Gastroesophageal sphincter (tissue), 4 donors: ENCODE measurements around the gene KATNA1. TPM values are rescaled to one million over a fixed set of nuclear protein-coding genes. Genes with fewer than 3 reads are reported as not detected.

ENCODE experiments used
- ATAC-seq: fragments of 150-250 bp; one replicate; pipeline ENCODE4 v1.9.1; 2016; ENCODE audit warnings: mild to moderate bottlenecking, moderate library complexity
- H3K27ac ChIP-seq, 4 donors: fragments of 200-600 bp; sonication (generic) in 3 of 4; 1 replicate in 3 of 4; 2 replicates in 1 of 4; pipeline ENCODE4 v1.5.1; 2016 to 2019
- H3K27me3 ChIP-seq: fragments of 200-600 bp; sonication (generic); one replicate; pipeline ENCODE4 v1.5.1; 2019
- H3K36me3 ChIP-seq, 2 donors: fragments of 200-600 bp; sonication (generic); one replicate each; pipeline ENCODE4 v1.5.1; 2019; ENCODE audit warnings: control low read depth in 1 of 2
- H3K4me1 ChIP-seq, 3 donors: fragments of 200-600 bp; sonication (generic); 1 replicate in 2 of 3; 2 replicates in 1 of 3; pipeline ENCODE4 v1.5.1; 2016 to 2019; ENCODE audit warnings: control low read depth in 2 of 3
- H3K4me3 ChIP-seq, 2 donors: fragments of 200-600 bp; sonication (generic); one replicate each; pipeline ENCODE4 v1.5.1; 2019; ENCODE audit warnings: mild to moderate bottlenecking in 1 of 2, moderate library complexity in 1 of 2
- H3K9me3 ChIP-seq, 3 donors: fragments of 200-600 bp; sonication (generic); one replicate each; pipeline ENCODE4 v1.5.1; 2017 to 2019; ENCODE audit warnings: control low read depth in 2 of 3
- CTCF ChIP-seq, 4 experiments: fragments of 200-600 bp in 2 of 4; fragments of 450-650 bp in 2 of 4; sonication (generic) in 1 of 4; IDR thresholded peaks; one replicate each; pipeline ENCODE4 v1.5.1; 2017 to 2019; ENCODE audit warnings: antibody characterized with exemption in 4 of 4, mild to moderate bottlenecking in 2 of 4, moderate library complexity in 2 of 4
- EP300 ChIP-seq: sonication (generic); formaldehyde crosslinking; IDR thresholded peaks from one replicate; pipeline ENCODE4 v1.6.1; 2017; ENCODE audit warnings: antibody characterized with exemption, mild to moderate bottlenecking
- POLR2A ChIP-seq, 2 donors: fragments of 450-650 bp; IDR thresholded peaks; one replicate each; pipeline ENCODE4 v1.6.1; 2017; ENCODE audit warnings: antibody characterized with exemption in 2 of 2, mild to moderate bottlenecking in 2 of 2, moderate library complexity in 1 of 2
- POLR2AphosphoS5 ChIP-seq: sonication (generic); formaldehyde crosslinking; IDR thresholded peaks from one replicate; pipeline ENCODE4 v1.6.1; 2017; ENCODE audit warnings: antibody characterized with exemption
- WGBS, 2 donors: methylation state at CpG; one replicate each; pipeline ENCODE4 v1.1.5; 2018; ENCODE audit warnings: low coverage in 1 of 2; 5-methylcytosine and 5-hydroxymethylcytosine counted together
- small RNA-seq, 4 donors: library from RNA; depleted of rRNA; stranded (forward); fragments of <200 nt; gene quantifications; one replicate each; pipeline ENCODE3, GENCODE V24; 2016
- total RNA-seq, 4 donors: library from RNA; depleted of rRNA; stranded (reverse); fragments of >200 nt; gene quantifications; one replicate each; pipeline ENCODE4 v1.1.0, GENCODE V29; 2016

KATNA1 gene
- total RNA-seq, 4 donors from 2014 or later: 17.5 to 25.5 (median 21.1) TPM

GRCh38 chr6:149545754-149546471 lies 102.6 kb downstream of the KATNA1 start, which contains the start of gene PPIL4:
Gene PPIL4, minus strand, starts transcription at chr6:149546043. Its CDS starts 38 bp downstream, at chr6:149546005.
- Histone ChIP-seq H3K4me1 (peaks cover 6 to 43% (median 9%) of the 10 kb centered on the region in 3 donors), H3K27ac (peak within 1 kb of the TSS; percentile 91 to 95 (median 92)), H3K4me3 (peak within 1 kb of the TSS; percentile 85 to 92), H3K36me3 (peaks cover 0 to 2% of the 10 kb centered on the region in 2 donors), H3K27me3 (peaks cover 9% of the 10 kb centered on the region), H3K9me3 (no peaks in the 10 kb centered on the region)
- ATAC-seq: peak; percentile 99
- TF ChIP-seq CTCF (IDR thresholded peaks at IDR 0.05): peak; percentile 44 to 80 (median 74)
- peak; percentile 94 for TF ChIP-seq POLR2AphosphoS5
- peak; percentile 83 to 88 for TF ChIP-seq POLR2A (IDR thresholded peaks at IDR 0.05)
- no peak for TF ChIP-seq EP300
- WGBS, 2 donors: 0% methylated on average over 7 of the region's 71 CpGs; no CpG with 5 or more reads in 1 of the 2 donors

DNA sequence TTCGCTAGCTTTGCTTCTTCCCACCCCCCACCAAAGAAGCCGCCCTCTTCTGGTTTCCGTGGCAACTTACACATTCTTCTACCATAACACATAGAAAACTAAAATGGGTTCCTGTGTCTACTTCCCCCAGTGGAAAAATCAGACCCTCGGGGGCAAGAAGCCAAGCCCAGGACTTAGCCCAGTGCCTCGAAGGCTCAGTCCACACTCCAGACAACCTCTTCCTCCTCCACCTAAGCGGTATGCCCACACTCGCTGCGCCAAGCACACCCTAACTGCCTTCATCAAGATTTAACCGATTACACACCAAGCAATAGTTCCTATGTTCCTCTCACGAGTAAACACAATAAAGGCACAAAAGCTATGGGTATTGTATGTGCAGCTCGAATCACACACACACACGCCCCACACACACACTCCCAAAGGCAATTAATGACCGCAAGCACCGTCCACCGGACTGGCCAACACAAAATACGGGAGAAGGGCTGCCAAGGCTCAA lies 103.2 kb downstream of the KATNA1 start:
- Histone ChIP-seq H3K27me3 (peaks cover 8% of the 10 kb centered on the region), H3K9me3 (no peaks in the 10 kb centered on the region), H3K4me1 (peaks cover 6 to 43% (median 9%) of the 10 kb centered on the region in 3 donors), H3K4me3 (peak overlapping the region; percentile 85 to 92), H3K27ac (peak overlapping the region; percentile 91 to 95 (median 92)), H3K36me3 (peaks cover 0 to 8% of the 10 kb centered on the region in 2 donors)
- peak; percentile 13 for ATAC-seq
- 1% methylated on average over 9 to 10 of the region's 16 CpGs for WGBS, 2 donors
- no peak for TF ChIP-seq POLR2A (IDR thresholded peaks at IDR 0.05)
- no peak for TF ChIP-seq POLR2AphosphoS5
- peak in 1 of 4 experiments; percentile 6 for TF ChIP-seq CTCF (IDR thresholded peaks at IDR 0.05)
- no peak for TF ChIP-seq EP300

Small RNAs within 50 kb of the gene (small RNA-seq; reads per million reads assigned to genes)
- gene RF00019: 0 reads per million in 4 donors
- 0 reads per million in 4 donors for gene RF00410

Other genes starting within 250 kb of the KATNA1 start
- 1 to 10 TPM in 3 of 4 donors, not detected in 1; 1.9 to 2.4 (median 2.0) TPM for gene SUMO4, start 248.5 kb downstream of the KATNA1 start, total RNA-seq
- 1 to 10 TPM in 2 of 4 donors, under 1 TPM in 2; 0.78 to 1.9 (median 1.1) TPM for gene ZC3H12D, start 163.7 kb downstream of the KATNA1 start, total RNA-seq
- 10 to 100 TPM; 23.5 to 47.2 (median 39.3) TPM for gene PPIL4, start 102.7 kb downstream of the KATNA1 start, total RNA-seq
- gene GINM1, start 82.3 kb downstream of the KATNA1 start, total RNA-seq: 10 to 100 TPM; 53.0 to 80.8 (median 62.4) TPM
- gene LATS1, start 69.4 kb upstream of the KATNA1 start, total RNA-seq: 10 to 100 TPM; 29.2 to 54.5 (median 35.6) TPM
- gene NUP43, start 97.8 kb upstream of the KATNA1 start, total RNA-seq: 10 to 100 TPM; 15.0 to 29.4 (median 19.3) TPM
- 100 to 1,000 TPM; 105 to 140 (median 120) TPM for gene PCMT1, start 101.0 kb upstream of the KATNA1 start, total RNA-seq
- 10 to 100 TPM; 17.9 to 33.3 (median 29.6) TPM for gene LRP11, start 215.6 kb upstream of the KATNA1 start, total RNA-seq
- gene RAET1E, start 249.4 kb upstream of the KATNA1 start, total RNA-seq: under 1 TPM in 1 of 4 donors, not detected in 3; 0.69 TPM